ENCODE data around the gene FAM217A.

DNA sequence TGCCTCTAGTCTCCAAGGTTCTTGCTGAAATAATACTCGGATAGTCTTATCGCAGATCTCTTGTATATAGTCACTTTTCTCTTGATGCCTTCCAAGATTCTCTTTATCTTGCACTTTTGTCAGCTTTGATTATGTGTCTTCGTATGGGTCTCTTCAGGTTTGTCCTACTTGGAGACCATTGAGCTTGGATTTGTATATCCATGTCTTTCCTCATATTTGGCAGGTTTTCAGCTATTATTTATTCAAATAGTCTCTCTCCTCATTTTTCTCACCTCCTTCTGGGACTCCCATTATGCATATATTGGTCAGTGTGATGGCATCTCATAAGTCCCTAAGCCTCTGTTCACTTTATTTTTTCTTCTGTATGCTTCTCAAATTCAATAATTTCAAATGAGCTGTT, 33.4 kb upstream of the FAM217A start:
- TF ChIP-seq KDM5A (IDR thresholded peaks at IDR 0.05; ENCODE audit: low read length) (no peak), SRF (IDR thresholded peaks at IDR 0.05; ENCODE audit: low read depth, low read length) (no peak), EGR1 (IDR thresholded peaks at IDR 0.05; ENCODE audit: borderline replicate concordance, low read depth, low read length) (no peak), CHD2 (IDR thresholded peaks at IDR 0.05; ENCODE audit: low read length) (no peak), POLR2A (IDR thresholded peaks at IDR 0.05; ENCODE audit: control extremely low read depth in 1 of 2, low read depth in 2 of 2, low read length in 2 of 2) (no peak)
- TF ChIP-seq, protein P1, sequence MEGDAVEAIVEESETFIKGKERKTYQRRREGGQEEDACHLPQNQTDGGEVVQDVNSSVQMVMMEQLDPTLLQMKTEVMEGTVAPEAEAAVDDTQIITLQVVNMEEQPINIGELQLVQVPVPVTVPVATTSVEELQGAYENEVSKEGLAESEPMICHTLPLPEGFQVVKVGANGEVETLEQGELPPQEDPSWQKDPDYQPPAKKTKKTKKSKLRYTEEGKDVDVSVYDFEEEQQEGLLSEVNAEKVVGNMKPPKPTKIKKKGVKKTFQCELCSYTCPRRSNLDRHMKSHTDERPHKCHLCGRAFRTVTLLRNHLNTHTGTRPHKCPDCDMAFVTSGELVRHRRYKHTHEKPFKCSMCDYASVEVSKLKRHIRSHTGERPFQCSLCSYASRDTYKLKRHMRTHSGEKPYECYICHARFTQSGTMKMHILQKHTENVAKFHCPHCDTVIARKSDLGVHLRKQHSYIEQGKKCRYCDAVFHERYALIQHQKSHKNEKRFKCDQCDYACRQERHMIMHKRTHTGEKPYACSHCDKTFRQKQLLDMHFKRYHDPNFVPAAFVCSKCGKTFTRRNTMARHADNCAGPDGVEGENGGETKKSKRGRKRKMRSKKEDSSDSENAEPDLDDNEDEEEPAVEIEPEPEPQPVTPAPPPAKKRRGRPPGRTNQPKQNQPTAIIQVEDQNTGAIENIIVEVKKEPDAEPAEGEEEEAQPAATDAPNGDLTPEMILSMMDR (IDR thresholded peaks at IDR 0.05; ENCODE audit: control extremely low read depth in 1 of 3, insufficient read depth in 1 of 3, low read depth in 1 of 3, low read length in 3 of 3): no peak
- TF ChIP-seq, protein P2, sequence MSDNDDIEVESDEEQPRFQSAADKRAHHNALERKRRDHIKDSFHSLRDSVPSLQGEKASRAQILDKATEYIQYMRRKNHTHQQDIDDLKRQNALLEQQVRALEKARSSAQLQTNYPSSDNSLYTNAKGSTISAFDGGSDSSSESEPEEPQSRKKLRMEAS (IDR thresholded peaks at IDR 0.05): no peak

All from H1 (cell line).